ENCODE measurements around the gene ANKRD37.

DNA sequence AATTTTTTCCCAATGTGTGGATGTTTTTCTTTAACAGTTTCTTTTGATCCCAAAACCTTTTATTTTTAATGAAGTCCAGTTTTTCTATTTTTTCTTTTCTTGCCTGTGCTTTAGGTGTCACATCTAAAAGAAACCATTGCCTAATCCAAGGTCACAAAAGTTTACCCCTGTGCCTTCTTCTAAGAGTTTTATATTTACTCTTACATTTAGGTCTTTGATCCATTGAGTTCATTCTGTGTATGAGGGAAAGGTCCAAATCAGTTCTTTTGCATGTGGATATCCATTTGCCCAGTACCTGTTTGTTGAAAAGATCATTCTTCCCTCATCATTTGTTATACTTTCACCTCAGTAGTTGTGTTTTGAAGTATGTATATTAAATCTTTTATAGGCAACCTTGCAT lies 13.9 kb upstream of the ANKRD37 start:
- TF ChIP-seq EZH2 (IDR thresholded peaks at IDR 0.05; ENCODE audit: borderline replicate concordance, low read depth, low read length, severe bottlenecking) = no peak
- no peak for TF ChIP-seq CTCF (IDR thresholded peaks at IDR 0.05; ENCODE audit: borderline replicate concordance, extremely low read depth, low read length, poor library complexity, severe bottlenecking)

Measured in DND-41 (cell line).